Stimulated activated CD4-positive, alpha-beta T cell treated with anti-CD3 and anti-CD28 coated beads, TNF-alpha, amount 100 ng/mL, for 24 hours (primary cell): ENCODE data around the gene KIR2DL1.
"Not testable (repeated sequence)": the region's sequence is repeated elsewhere in the genome, so short reads cannot be mapped to it uniquely, and the experiment has no call there.

Experiments
- DNase-seq, 3 experiments: peaks; one replicate each; pipeline ENCODE4 v3.0.0-alpha.2; 2020; ENCODE audit warnings: low read depth in 3 of 3

The KIR2DL1 gene

GRCh38 chr19:54771018-54771960 is 1.7 kb downstream of the KIR2DL1 start:
- not testable (repeated sequence) for DNase-seq

- not testable (repeated sequence) for DNase-seq
Measured at GRCh38 chr19:54772666-54773065, 3.1 kb downstream of the KIR2DL1 start.

GRCh38 chr19:54775095-54775815 is 5.7 kb downstream of the KIR2DL1 start:
- DNase-seq: not testable (repeated sequence)

GRCh38 chr19:54775830-54776229 is 6.2 kb downstream of the KIR2DL1 start:
- DNase-seq: not testable (repeated sequence)

GRCh38 chr19:54777851-54778250 is 8.3 kb downstream of the KIR2DL1 start:
- not testable (repeated sequence) for DNase-seq

GRCh38 chr19:54778896-54779295 is 9.3 kb downstream of the KIR2DL1 start:
- not testable (repeated sequence) for DNase-seq

GRCh38 chr19:54782916-54783315 is 13.3 kb downstream of the KIR2DL1 start:
- not testable (repeated sequence) for DNase-seq

- DNase-seq: not testable (repeated sequence)
Measured at GRCh38 chr19:54786091-54786723, 16.6 kb downstream of the KIR2DL1 start.

GRCh38 chr19:54788154-54788553 is 18.6 kb downstream of the KIR2DL1 start:
- not testable (repeated sequence) for DNase-seq

- DNase-seq: no peak
Measured at GRCh38 chr19:54790711-54791110, 21.1 kb downstream of the KIR2DL1 start.

- DNase-seq: no peak
Measured at GRCh38 chr19:54791476-54791875, 21.9 kb downstream of the KIR2DL1 start.

- DNase-seq: no peak
Measured at GRCh38 chr19:54792814-54793213, 23.2 kb downstream of the KIR2DL1 start.

GRCh38 chr19:54795758-54796157 is 26.2 kb downstream of the KIR2DL1 start:
- DNase-seq: no peak

- no peak for DNase-seq
Measured at GRCh38 chr19:54803410-54803809, 33.8 kb downstream of the KIR2DL1 start, which contains the start of gene KIR2DL4. TSS of gene KIR2DL4 (plus strand) at chr19:54803610. CDS start at chr19:54803652, 42 bp downstream.

- DNase-seq: no peak
Measured at GRCh38 chr19:54804101-54804500, 34.5 kb downstream of the KIR2DL1 start.

GRCh38 chr19:54804571-54804970 is 35.0 kb downstream of the KIR2DL1 start:
- DNase-seq: no peak

- no peak for DNase-seq
Measured at GRCh38 chr19:54805665-54806515, 36.3 kb downstream of the KIR2DL1 start.

- no peak for DNase-seq
Measured at GRCh38 chr19:54806516-54806838, 36.9 kb downstream of the KIR2DL1 start.

GRCh38 chr19:54814571-54814970 is 45.0 kb downstream of the KIR2DL1 start:
- not testable (repeated sequence) for DNase-seq

GRCh38 chr19:54816251-54816650 is 46.7 kb downstream of the KIR2DL1 start, which contains the start of gene KIR3DL1:
TSS of gene KIR3DL1 (plus strand) at chr19:54816468.
- not testable (repeated sequence) for DNase-seq
